ENCODE data around the gene SASH3.

- TF ChIP-seq POLR2AphosphoS5 (IDR thresholded peaks at IDR 0.05; ENCODE audit: low read depth, low read length) (no peak), POLR2A (IDR thresholded peaks at IDR 0.05; ENCODE audit: low read depth, low read length) (no peak)
Measured at GRCh38 chrX:129808158-129808828, 28.5 kb downstream of the SASH3 start.
